ENCODE data around the gene TYMP. TPM values are rescaled to one million over a fixed set of nuclear protein-coding genes. Genes with fewer than 3 reads are reported as not detected.

Gene TYMP
- total and polyA plus RNA-seq, 2 donors (not counting 1 experiment from before 2014, with no cell fraction given), result 3.7 to 40.1 TPM

DNA sequence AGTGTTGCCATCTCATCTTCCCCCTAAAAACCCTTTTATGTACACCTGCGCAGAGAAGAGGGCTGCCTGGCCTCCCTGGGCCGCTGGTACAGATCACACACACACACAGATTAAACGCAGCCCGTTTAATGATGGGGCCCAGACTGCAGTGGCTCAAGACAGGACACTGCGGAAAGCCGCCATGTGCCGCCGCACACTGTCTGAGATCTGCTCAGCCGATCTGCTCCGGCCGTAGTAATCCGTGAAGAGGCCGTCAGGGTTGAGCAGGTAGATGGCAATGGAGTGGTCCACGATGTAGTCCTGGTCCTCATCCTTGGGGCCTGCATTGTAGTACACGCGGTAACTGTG, 6.4 kb downstream of the TYMP start:
- no peaks in the 10 kb centered on the region for H3K9me3 ChIP-seq (ENCODE audit: control insufficient read depth, insufficient read depth, low read depth, low read length)
- H3K4me3 ChIP-seq (replicated peaks in 1 of 4; ENCODE audit: control extremely low read depth in 1 of 4, insufficient read depth in 1 of 4, low read depth in 3 of 4, low read length in 4 of 4), result no peak overlapping the region
- peaks cover 19% of the 10 kb centered on the region for H3K36me3 ChIP-seq (ENCODE audit: control insufficient read depth, insufficient read depth, low read length)
- H3K9ac ChIP-seq (ENCODE audit: insufficient read depth, low read length), result no peak overlapping the region
- peaks cover 18% of the 10 kb centered on the region for H3K79me2 ChIP-seq (ENCODE audit: control insufficient read depth, insufficient read depth, low read length)
- DNase-seq (ENCODE audit: low read depth in 2 of 2), result no peak
- H4K20me1 ChIP-seq (ENCODE audit: control insufficient read depth, extremely low read depth, insufficient read depth, low read length), result no peaks in the 10 kb centered on the region
- TF ChIP-seq EZH2 (IDR thresholded peaks at IDR 0.05; ENCODE audit: low read length, missing control alignments), result no peak
- TF ChIP-seq, protein P1, sequence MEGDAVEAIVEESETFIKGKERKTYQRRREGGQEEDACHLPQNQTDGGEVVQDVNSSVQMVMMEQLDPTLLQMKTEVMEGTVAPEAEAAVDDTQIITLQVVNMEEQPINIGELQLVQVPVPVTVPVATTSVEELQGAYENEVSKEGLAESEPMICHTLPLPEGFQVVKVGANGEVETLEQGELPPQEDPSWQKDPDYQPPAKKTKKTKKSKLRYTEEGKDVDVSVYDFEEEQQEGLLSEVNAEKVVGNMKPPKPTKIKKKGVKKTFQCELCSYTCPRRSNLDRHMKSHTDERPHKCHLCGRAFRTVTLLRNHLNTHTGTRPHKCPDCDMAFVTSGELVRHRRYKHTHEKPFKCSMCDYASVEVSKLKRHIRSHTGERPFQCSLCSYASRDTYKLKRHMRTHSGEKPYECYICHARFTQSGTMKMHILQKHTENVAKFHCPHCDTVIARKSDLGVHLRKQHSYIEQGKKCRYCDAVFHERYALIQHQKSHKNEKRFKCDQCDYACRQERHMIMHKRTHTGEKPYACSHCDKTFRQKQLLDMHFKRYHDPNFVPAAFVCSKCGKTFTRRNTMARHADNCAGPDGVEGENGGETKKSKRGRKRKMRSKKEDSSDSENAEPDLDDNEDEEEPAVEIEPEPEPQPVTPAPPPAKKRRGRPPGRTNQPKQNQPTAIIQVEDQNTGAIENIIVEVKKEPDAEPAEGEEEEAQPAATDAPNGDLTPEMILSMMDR (conservative IDR thresholded peaks at IDR 0.05 in 1 of 2, IDR thresholded peaks at IDR 0.05 in 1 of 2; ENCODE audit: low read depth in 1 of 2, low read length in 2 of 2), result no peak
- H2AFZ ChIP-seq (ENCODE audit: low read length), result no peak overlapping the region
- H3K27ac ChIP-seq (ENCODE audit: insufficient read depth, low read length), result no peak overlapping the region
- peaks cover 11% of the 10 kb centered on the region for H3K4me1 ChIP-seq (ENCODE audit: control insufficient read depth, extremely low read depth, insufficient read depth, low read length)
- no peaks in the 10 kb centered on the region for H3K27me3 ChIP-seq (ENCODE audit: control insufficient read depth, insufficient read depth, low read length)
- H3K4me2 ChIP-seq (ENCODE audit: extremely low read depth, insufficient read depth, low read length), result no peak overlapping the region

GRCh38 chr22:50522806-50523438, 6.9 kb downstream of the TYMP start:
- TF ChIP-seq, protein P1 (conservative IDR thresholded peaks at IDR 0.05 in 1 of 2, IDR thresholded peaks at IDR 0.05 in 1 of 2; ENCODE audit: low read depth in 1 of 2, low read length in 2 of 2), result no peak
- no peak for TF ChIP-seq EZH2 (IDR thresholded peaks at IDR 0.05; ENCODE audit: low read length, missing control alignments)
- no peak overlapping the region for H3K27ac ChIP-seq (ENCODE audit: insufficient read depth, low read length)
- H3K36me3 ChIP-seq (ENCODE audit: control insufficient read depth, insufficient read depth, low read length), result peaks cover 21% of the 10 kb centered on the region
- no peak overlapping the region for H3K4me2 ChIP-seq (ENCODE audit: extremely low read depth, insufficient read depth, low read length)
- no peak overlapping the region for H3K9ac ChIP-seq (ENCODE audit: insufficient read depth, low read length)
- no peak for DNase-seq (ENCODE audit: low read depth in 2 of 2)
- peaks cover 11% of the 10 kb centered on the region for H3K4me1 ChIP-seq (ENCODE audit: control insufficient read depth, extremely low read depth, insufficient read depth, low read length)
- no peak overlapping the region for H3K4me3 ChIP-seq (replicated peaks in 1 of 4; ENCODE audit: control extremely low read depth in 1 of 4, insufficient read depth in 1 of 4, low read depth in 3 of 4, low read length in 4 of 4)
- H3K27me3 ChIP-seq (ENCODE audit: control insufficient read depth, insufficient read depth, low read length), result no peaks in the 10 kb centered on the region
- H2AFZ ChIP-seq (ENCODE audit: low read length), result no peak overlapping the region
- H4K20me1 ChIP-seq (ENCODE audit: control insufficient read depth, extremely low read depth, insufficient read depth, low read length), result no peaks in the 10 kb centered on the region
- peaks cover 18% of the 10 kb centered on the region for H3K79me2 ChIP-seq (ENCODE audit: control insufficient read depth, insufficient read depth, low read length)
- no peaks in the 10 kb centered on the region for H3K9me3 ChIP-seq (ENCODE audit: control insufficient read depth, insufficient read depth, low read depth, low read length)

GRCh38 chr22:50522208-50522805, 7.5 kb downstream of the TYMP start:
- Histone ChIP-seq H3K27me3 (ENCODE audit: control insufficient read depth, insufficient read depth, low read length) (no peaks in the 10 kb centered on the region), H3K9ac (ENCODE audit: insufficient read depth, low read length) (no peak overlapping the region), H3K9me3 (ENCODE audit: control insufficient read depth, insufficient read depth, low read depth, low read length) (no peaks in the 10 kb centered on the region), H3K27ac (ENCODE audit: insufficient read depth, low read length) (no peak overlapping the region), H3K4me2 (ENCODE audit: extremely low read depth, insufficient read depth, low read length) (no peak overlapping the region), H2AFZ (ENCODE audit: low read length) (no peak overlapping the region), H4K20me1 (ENCODE audit: control insufficient read depth, extremely low read depth, insufficient read depth, low read length) (no peaks in the 10 kb centered on the region), H3K36me3 (ENCODE audit: control insufficient read depth, insufficient read depth, low read length) (peaks cover 21% of the 10 kb centered on the region), H3K79me2 (ENCODE audit: control insufficient read depth, insufficient read depth, low read length) (peaks cover 18% of the 10 kb centered on the region), H3K4me3 (replicated peaks in 1 of 4; ENCODE audit: control extremely low read depth in 1 of 4, insufficient read depth in 1 of 4, low read depth in 3 of 4, low read length in 4 of 4) (no peak overlapping the region), H3K4me1 (ENCODE audit: control insufficient read depth, extremely low read depth, insufficient read depth, low read length) (peaks cover 11% of the 10 kb centered on the region)
- no peak for DNase-seq (ENCODE audit: low read depth in 2 of 2)
- no peak for TF ChIP-seq EZH2 (IDR thresholded peaks at IDR 0.05; ENCODE audit: low read length, missing control alignments)
- TF ChIP-seq, protein P1 (conservative IDR thresholded peaks at IDR 0.05 in 1 of 2, IDR thresholded peaks at IDR 0.05 in 1 of 2; ENCODE audit: low read depth in 1 of 2, low read length in 2 of 2), result no peak

All from fibroblast of lung (primary cell).